ENCODE results near the gene SIVA1. TPM values are rescaled to one million over a fixed set of nuclear protein-coding genes. Genes with fewer than 3 reads are reported as not detected.

SIVA1 gene
- total RNA-seq, 1 experiment from 2014 or later = 128 TPM

- no peak overlapping the region for H3K4me3 Mint-ChIP-seq
- TF ChIP-seq NFE2L1 (CRISPR knock-in tag; IDR thresholded peaks at IDR 0.05) = no peak
- no peak for TF ChIP-seq SMAD4 (CRISPR knock-in tag; IDR thresholded peaks at IDR 0.05)
- TF ChIP-seq ETV6 (CRISPR knock-in tag; IDR thresholded peaks at IDR 0.05) = no peak
- no peak for TF ChIP-seq RORB (CRISPR knock-in tag; IDR thresholded peaks at IDR 0.05)
- TF ChIP-seq RELA (CRISPR knock-in tag; IDR thresholded peaks at IDR 0.05; ENCODE audit: borderline replicate concordance) = no peak
- no peak for TF ChIP-seq ATF3 (CRISPR knock-in tag; conservative IDR thresholded peaks at IDR 0.05)
- TF ChIP-seq AFF4 (CRISPR knock-in tag; IDR thresholded peaks at IDR 0.05; ENCODE audit: borderline replicate concordance) = no peak
- no peak for TF ChIP-seq ELF4 (CRISPR knock-in tag; IDR thresholded peaks at IDR 0.05; ENCODE audit: low read depth)
- TF ChIP-seq FOXJ3 (CRISPR knock-in tag; IDR thresholded peaks at IDR 0.05; ENCODE audit: borderline replicate concordance) = no peak
- no peak for TF ChIP-seq ZNF219 (CRISPR knock-in tag; IDR thresholded peaks at IDR 0.05; ENCODE audit: borderline replicate concordance)
- peaks cover 4% of the 10 kb centered on the region for H3K36me3 Mint-ChIP-seq
- H3K27ac Mint-ChIP-seq = no peak overlapping the region
- ChIA-PET CTCF (no interaction called here), POLR2A (no interaction called here)
- DNase-seq (ENCODE audit: low spot score) (no peak), ATAC-seq (peak; percentile 20; the same call in 1 of the 2 replicates)
- H3K27me3 Mint-ChIP-seq (ENCODE audit: low read depth) = no peaks in the 10 kb centered on the region
- H3K9me3 Mint-ChIP-seq = no peaks in the 10 kb centered on the region
- no peaks in the 10 kb centered on the region for H3K4me1 Mint-ChIP-seq
Measured at GRCh38 chr14:104715416-104715815, 37.5 kb upstream of the SIVA1 start.

- TF ChIP-seq NFYB (CRISPR knock-in tag; conservative IDR thresholded peaks at IDR 0.05; ENCODE audit: low read depth) (no peak), GABPB1 (CRISPR knock-in tag; IDR thresholded peaks at IDR 0.05) (no peak), IRF1 (CRISPR knock-in tag; IDR thresholded peaks at IDR 0.05) (no peak), SP1 (CRISPR knock-in tag; conservative IDR thresholded peaks at IDR 0.05) (no peak), RELA (CRISPR knock-in tag; IDR thresholded peaks at IDR 0.05; ENCODE audit: borderline replicate concordance) (no peak), TEAD4 (CRISPR knock-in tag; IDR thresholded peaks at IDR 0.05) (no peak), JAZF1 (CRISPR knock-in tag; IDR thresholded peaks at IDR 0.05) (no peak), ZBTB43 (CRISPR knock-in tag; IDR thresholded peaks at IDR 0.05) (no peak)
- ChIA-PET POLR2A (no interaction called here), CTCF (interaction anchor here (0.7 kb wide), 1 partner anchor 9 kb away, joined by 3 read pairs; no protein-coding TSS in a partner anchor)
- DNase-seq (ENCODE audit: low spot score) (no peak), ATAC-seq (no peak)
- Mint-ChIP-seq H3K36me3 (peaks cover 2% of the 10 kb centered on the region; the same call in 1 of the 2 replicates), H3K4me1 (no peaks in the 10 kb centered on the region), H3K27ac (no peak overlapping the region), H3K9me3 (no peaks in the 10 kb centered on the region), H3K27me3 (ENCODE audit: low read depth) (no peaks in the 10 kb centered on the region), H3K4me3 (no peak overlapping the region)
Measured at GRCh38 chr14:104715871-104716270, 37.1 kb upstream of the SIVA1 start.

- Mint-ChIP-seq H3K36me3 (peaks cover 2% of the 10 kb centered on the region; the same call in 1 of the 2 replicates), H3K4me3 (no peak overlapping the region), H3K4me1 (no peaks in the 10 kb centered on the region), H3K27me3 (ENCODE audit: low read depth) (no peaks in the 10 kb centered on the region), H3K9me3 (no peaks in the 10 kb centered on the region), H3K27ac (no peak overlapping the region)
- no peak for DNase-seq (ENCODE audit: low spot score)
- TF ChIP-seq ELF4 (CRISPR knock-in tag; IDR thresholded peaks at IDR 0.05; ENCODE audit: low read depth) (no peak), IRF1 (CRISPR knock-in tag; IDR thresholded peaks at IDR 0.05) (no peak), KAT7 (CRISPR knock-in tag; IDR thresholded peaks at IDR 0.05; ENCODE audit: borderline replicate concordance) (no peak), ZNF425 (CRISPR knock-in tag; conservative IDR thresholded peaks at IDR 0.05) (no peak)
- ChIA-PET POLR2A (no interaction called here), CTCF (no interaction called here)
- no peak for ATAC-seq
Measured at GRCh38 chr14:104717137-104717536, 35.8 kb upstream of the SIVA1 start.
